ENCODE results near the gene KIF6.
"Not testable (repeated sequence)": the region's sequence is repeated elsewhere in the genome, so short reads cannot be mapped to it uniquely, and the experiment has no call there.

Gene KIF6

GRCh38 chr6:39493174-39493573 is 232.0 kb downstream of the KIF6 start:
- no peak for DNase-seq

GRCh38 chr6:39490108-39490507 is 235.1 kb downstream of the KIF6 start:
- DNase-seq: no peak

DNA sequence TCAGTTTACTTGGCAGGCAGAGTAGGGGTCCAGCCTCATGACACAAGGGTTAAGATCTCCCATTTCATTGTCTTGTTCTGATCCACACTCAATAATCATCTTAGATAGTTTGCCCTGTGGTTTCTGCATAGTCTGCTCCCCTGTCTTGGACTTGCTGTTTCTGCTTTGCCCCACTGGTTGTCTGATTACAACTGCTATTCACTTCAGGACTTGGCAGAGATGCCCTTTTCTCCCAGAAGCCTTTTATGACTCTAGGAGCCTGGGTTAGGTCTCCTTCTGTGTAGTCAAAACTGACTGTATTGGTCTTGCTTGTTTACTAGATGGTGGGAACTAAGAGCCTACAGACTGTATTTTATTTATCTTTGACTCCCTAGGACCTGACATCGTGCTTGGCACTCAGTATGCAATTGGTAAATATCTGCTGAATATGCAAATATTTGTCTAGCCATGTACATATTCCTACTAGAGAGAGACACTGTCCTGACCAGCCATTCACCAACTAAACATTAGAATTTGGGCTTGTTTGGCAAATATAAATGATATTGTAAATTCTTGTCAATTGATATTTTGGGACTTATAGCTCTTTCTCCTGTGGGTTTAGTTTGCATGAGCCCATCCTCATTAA is 236.8 kb downstream of the KIF6 start:
- DNase-seq: no peak

- DNase-seq: no peak
Observed at GRCh38 chr6:39484276-39484675, 240.9 kb downstream of the KIF6 start.

- DNase-seq: not testable (repeated sequence)
Observed at GRCh38 chr6:39479819-39480218, 245.4 kb downstream of the KIF6 start.

GRCh38 chr6:39476670-39477069 is 248.5 kb downstream of the KIF6 start:
- DNase-seq: no peak

DNA sequence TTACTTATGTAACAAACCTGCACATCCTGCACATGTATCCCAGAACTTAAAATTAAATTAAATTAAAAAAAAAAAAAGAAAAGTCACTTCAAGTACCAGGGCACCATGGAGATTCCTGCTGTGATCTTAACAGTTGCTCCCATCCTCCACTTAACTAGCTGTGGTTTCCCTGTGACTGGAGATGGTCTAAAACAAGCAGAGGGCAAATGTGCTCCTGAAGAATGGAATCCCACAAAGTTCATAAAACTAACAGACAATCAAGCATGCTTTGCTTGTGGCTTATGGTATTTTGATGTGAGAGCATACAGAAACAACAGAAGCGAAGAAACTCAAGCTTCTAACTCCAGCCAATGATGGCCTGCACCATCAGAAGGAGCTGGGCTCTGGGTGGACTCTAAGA is 249.1 kb downstream of the KIF6 start:
- DNase-seq: no peak

DNA sequence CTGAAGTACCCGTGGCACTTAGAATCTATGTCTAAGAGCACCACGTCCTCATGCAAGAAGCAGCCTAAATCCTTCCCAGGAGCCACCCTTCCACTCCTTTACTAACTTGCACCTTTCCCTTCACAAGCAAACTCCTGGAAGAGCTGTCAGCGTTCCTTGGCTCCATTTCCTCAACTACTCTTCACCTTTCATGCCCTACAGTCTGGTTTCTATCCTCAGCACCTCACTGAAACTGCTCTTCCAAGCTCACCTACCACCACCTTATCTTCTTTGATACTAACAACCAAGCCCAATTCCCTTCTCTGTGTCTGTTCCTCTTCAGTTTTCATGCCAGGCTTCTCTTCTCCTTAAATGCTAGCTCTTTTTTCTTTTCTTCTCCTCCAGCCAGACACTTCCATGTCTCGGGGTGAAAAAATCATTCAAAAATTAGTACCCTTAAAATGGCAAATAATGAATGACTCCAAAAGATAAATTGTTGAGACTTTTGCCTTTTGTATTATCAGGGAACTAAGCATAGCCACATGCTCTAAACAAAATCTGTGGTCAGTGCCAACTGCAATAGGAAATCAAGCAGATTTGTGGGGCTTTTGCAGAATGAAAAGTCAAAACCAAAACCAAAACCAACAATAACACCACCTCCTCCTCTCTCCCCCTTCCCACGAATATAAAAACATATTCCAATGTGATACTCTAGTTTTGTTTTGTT is 253.1 kb downstream of the KIF6 start:
- no peak for DNase-seq

GRCh38 chr6:39470506-39470905 is 254.7 kb downstream of the KIF6 start:
- DNase-seq: no peak

GRCh38 chr6:39468385-39468784 is 256.8 kb downstream of the KIF6 start:
- DNase-seq: no peak

GRCh38 chr6:39466631-39467030 is 258.6 kb downstream of the KIF6 start:
- no peak for DNase-seq

DNA sequence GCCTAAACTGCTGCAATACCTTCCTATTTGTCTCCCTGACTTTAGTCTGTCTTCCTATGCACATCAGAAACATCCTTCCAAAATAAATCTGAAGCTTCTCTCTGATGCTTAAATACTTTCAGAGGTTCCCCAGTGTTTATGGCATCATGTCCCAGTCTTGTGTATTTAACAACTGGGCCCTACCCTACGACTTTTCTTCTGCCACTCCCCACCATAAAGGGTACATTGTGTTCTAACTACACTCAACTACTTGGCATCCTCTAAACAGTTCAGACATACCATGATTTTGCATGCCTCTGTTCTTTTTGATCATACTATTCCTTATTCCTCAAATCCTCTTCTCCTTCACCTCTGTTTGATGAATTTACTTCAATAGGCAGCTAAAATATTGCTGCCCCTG is 259.7 kb downstream of the KIF6 start:
- DNase-seq: no peak

- no peak for DNase-seq
Observed at GRCh38 chr6:39464067-39464466, 261.1 kb downstream of the KIF6 start.

DNA sequence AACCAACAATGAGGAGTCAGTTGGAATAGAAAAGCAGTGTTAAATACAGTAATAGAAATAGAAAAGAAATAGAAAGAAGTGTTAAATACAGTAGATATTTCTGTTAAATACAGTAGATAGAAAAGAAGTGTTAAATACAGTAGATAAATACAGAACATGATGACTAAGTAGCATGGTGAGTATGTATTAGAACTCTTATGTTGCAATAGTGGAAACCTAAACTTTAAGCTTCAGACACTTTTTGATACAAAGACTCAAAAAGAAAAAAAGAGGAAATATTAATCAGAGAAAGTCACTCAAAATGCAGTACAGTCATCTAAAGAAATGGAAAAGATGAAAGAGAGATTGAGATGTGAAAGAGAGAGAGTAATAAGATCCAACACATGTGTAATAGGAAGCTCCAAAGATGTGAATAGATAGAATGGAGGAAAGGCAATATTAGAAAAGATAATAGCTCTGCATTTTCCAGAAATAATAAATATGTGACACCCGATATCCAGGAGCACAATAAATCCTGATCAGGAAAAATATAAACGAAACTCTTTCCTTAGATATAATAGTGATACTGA is 271.2 kb downstream of the KIF6 start:
- DNase-seq: no peak

DNA sequence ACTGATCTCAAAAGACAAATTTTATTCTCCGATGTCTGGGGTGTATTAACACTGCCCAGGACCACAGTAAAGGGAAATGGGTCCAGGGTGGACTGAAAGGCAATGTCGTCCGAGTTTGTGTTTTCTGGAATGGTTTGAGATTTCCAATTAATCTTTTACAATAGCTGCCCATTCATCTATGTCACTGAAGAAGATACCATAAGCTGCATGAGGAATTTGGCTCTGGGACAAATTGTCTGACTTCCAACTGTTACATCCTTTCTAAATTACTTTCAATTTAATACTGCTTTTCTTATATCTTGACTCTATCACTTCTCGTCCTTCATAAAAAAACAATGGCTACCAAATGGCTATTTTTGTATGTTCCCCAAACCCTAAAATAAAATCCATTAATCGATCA is 272.0 kb downstream of the KIF6 start:
- DNase-seq: no peak

GRCh38 chr6:39452306-39453145 is 272.7 kb downstream of the KIF6 start:
- no peak for DNase-seq

- no peak for DNase-seq
Observed at GRCh38 chr6:39451831-39452230, 273.4 kb downstream of the KIF6 start.

DNA sequence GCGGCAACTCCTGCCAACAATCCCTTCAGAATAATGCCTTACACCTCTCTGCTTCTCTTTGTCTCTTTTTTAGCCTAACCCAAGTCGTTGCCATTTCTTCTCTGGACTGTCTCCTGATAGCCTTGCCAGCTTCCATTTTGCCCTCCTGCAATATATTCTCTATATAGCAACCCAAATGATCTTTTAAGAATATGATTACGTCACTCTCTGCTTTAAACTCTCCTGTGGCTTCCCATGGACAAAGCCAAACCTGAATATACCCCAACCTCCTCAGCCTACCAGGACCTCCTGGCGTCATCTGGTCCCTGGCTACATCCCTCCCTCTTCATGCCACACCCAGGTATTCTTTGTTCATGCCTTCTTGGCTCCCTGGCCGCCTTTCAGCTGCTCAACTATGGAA is 276.2 kb downstream of the KIF6 start:
- DNase-seq: no peak

DNA sequence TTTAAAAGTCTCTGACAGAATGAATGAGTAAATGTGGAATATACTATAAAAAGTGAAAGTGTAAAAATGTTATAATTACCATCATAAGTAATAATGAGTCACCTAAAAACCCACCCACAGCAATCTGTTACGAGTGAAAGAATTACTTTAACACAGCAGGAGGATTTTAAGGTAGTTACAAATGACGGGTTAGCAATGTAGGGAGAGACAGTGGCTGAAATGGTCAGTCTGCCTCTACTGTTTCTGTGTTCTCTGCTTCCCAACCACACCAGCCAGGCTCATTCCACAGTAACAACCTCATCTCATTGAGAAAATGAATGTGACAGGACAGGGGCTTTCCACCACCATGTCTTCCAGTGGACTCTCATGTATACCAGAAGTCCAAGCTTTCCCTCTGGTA is 278.3 kb downstream of the KIF6 start:
- DNase-seq: no peak

- no peak for DNase-seq
Observed at GRCh38 chr6:39445667-39446066, 279.5 kb downstream of the KIF6 start.

DNA sequence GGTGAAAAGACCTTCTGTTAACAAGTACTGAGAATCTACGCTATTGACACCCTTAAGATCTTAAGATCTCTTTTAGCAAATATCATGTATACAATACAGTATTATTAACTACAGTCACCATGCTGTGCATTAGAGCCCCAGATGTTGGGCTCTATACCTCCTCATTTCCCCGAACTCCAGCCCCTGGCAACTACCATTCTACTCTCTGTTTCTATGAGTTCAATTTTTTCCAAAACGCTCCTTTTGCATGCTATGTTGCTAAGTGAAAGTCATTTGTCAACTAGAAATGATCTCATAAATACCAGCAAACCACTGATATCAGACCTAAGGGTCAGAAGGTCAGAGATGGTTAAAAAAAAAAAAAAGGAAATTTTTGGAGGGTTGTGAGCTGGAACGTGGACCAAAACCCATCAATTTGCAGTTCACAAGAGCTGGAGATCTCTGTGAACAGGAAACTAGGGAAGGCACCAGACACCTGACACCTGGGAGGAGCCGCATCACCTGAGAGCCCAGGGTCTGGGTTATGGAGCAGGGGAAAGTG is 280.7 kb downstream of the KIF6 start:
- DNase-seq: no peak

- no peak for DNase-seq
Observed at GRCh38 chr6:39441986-39442385, 283.2 kb downstream of the KIF6 start.

DNA sequence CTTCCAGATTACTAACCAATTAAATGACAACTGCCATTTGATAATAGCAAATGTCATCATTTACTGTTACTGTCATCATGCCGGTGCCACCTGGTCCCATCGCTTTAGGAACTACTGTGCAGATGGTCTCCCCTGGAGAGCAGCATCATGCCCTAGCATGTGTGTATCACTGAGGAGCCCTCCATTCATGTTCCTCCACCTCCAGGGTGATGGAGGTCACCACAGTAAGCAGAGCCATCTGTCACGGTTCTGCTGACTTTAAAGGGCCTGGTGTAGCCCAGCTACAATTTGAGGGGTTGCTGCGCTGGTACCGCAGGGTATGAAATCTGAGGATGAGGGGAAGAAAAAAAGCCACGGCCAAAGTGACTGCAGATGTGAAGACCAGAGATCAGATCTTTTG is 283.9 kb downstream of the KIF6 start:
- no peak for DNase-seq
